IMR-90 (cell line): ENCODE results near the gene BSDC1. TPM values are rescaled to one million over a fixed set of nuclear protein-coding genes. Genes with fewer than 3 reads are reported as not detected.

Experiments used
- ATAC-seq: fragments of 200-7000 bp; cut with Tn5 transposase; 2 replicates; pipeline ENCODE4 v1.9.1; 2020; ENCODE audit warnings: low read depth, mild to moderate bottlenecking, moderate library complexity
- BruUV-seq: library from RNA; stranded (reverse); fragments of 400-500 nt; replicated peaks from 2 replicates; lab custom pipeline; 2021; lab: Mats Ljungman, UMichigan
- CTCF ChIA-PET: fragments of 300-600 bp; formaldehyde crosslinking; extraction: SDS; loops from one replicate; lab custom pipeline; 2021; ENCODE audit warnings: antibody characterized with exemption; lab: Yijun Ruan, JAX
- POLR2A ChIA-PET: fragments of 300-600 bp; sonication (Branson Sonifier 250); formaldehyde crosslinking; loops from one replicate; lab custom pipeline; 2022; ENCODE audit warnings: antibody characterized with exemption; ENCODE audit not compliant: unreplicated experiment; lab: Charles Lee
- DNase-seq: peaks from one replicate; pipeline ENCODE4 v3.0.0; 2013
- H2AFZ ChIP-seq: replicated peaks from 2 replicates; pipeline ENCODE3; 2013; ENCODE audit warnings: low read length, mild to moderate bottlenecking; ENCODE audit not compliant: poor library complexity
- H2AK5ac ChIP-seq: 2 replicates; pipeline ENCODE4 v1.6.1; 2013; ENCODE audit warnings: low read depth, low read length, inconsistent platforms
- H2AK9ac ChIP-seq: replicated peaks from 2 replicates; pipeline ENCODE3; 2013; ENCODE audit warnings: mild to moderate bottlenecking, low read depth, low read length, moderate library complexity; ENCODE audit not compliant: poor library complexity
- H2BK120ac ChIP-seq: 2 replicates; pipeline ENCODE4 v1.6.1; 2013; ENCODE audit warnings: low read depth, low read length, inconsistent platforms
- H2BK15ac ChIP-seq: 3 replicates; pipeline ENCODE4 v1.6.1; 2013; ENCODE audit warnings: low read depth, low read length, inconsistent platforms
- H2BK20ac ChIP-seq: 2 replicates; pipeline ENCODE4 v1.6.1; 2013; ENCODE audit warnings: low read depth, mild to moderate bottlenecking, inconsistent platforms, low read length, moderate library complexity
- H2BK5ac ChIP-seq: 2 replicates; pipeline ENCODE4 v1.6.1; 2013; ENCODE audit warnings: mild to moderate bottlenecking, low read depth, low read length, inconsistent platforms; ENCODE audit not compliant: poor library complexity, severe bottlenecking
- H3K14ac ChIP-seq: replicated peaks from 2 replicates; pipeline ENCODE4 v1.6.1; 2013; ENCODE audit warnings: low read depth, low read length, inconsistent platforms
- H3K18ac ChIP-seq: 2 replicates; pipeline ENCODE4 v1.6.1; 2013; ENCODE audit warnings: low read depth, low read length, control low read depth
- H3K23ac ChIP-seq: 2 replicates; pipeline ENCODE4 v1.6.1; 2013; ENCODE audit warnings: low read depth, low read length, inconsistent platforms
- H3K27ac ChIP-seq: 2 replicates; pipeline ENCODE4 v1.5.1; 2013; ENCODE audit warnings: mild to moderate bottlenecking, control low read depth, low read length; ENCODE audit not compliant: insufficient read depth
- H3K27me3 ChIP-seq: 2 replicates; pipeline ENCODE4 v1.6.1; 2013; ENCODE audit warnings: low read length; ENCODE audit not compliant: control insufficient read depth, insufficient read depth
- H3K36me3 ChIP-seq: 2 replicates; pipeline ENCODE4 v1.6.1; 2013; ENCODE audit warnings: low read length, mixed read lengths; ENCODE audit not compliant: control insufficient read depth, insufficient read depth
- H3K4ac ChIP-seq: 2 replicates; pipeline ENCODE4 v1.6.1; 2013; ENCODE audit warnings: low read depth, low read length, inconsistent platforms
- H3K4me1 ChIP-seq: 2 replicates; pipeline ENCODE4 v1.6.1; 2013; ENCODE audit warnings: low read length, mixed read lengths; ENCODE audit not compliant: control insufficient read depth, insufficient read depth
- H3K4me2 ChIP-seq: 2 replicates; pipeline ENCODE4 v1.6.1; 2013; ENCODE audit warnings: low read depth, mild to moderate bottlenecking, control low read depth, low read length, moderate library complexity
- H3K4me3 ChIP-seq: 2 replicates; pipeline ENCODE4 v1.5.1; 2013; ENCODE audit warnings: low read depth, mild to moderate bottlenecking, control low read depth, low read length, moderate library complexity; ENCODE audit not compliant: insufficient read depth
- H3K56ac ChIP-seq: 2 replicates; pipeline ENCODE4 v1.6.1; 2013; ENCODE audit warnings: low read length, inconsistent platforms; ENCODE audit not compliant: insufficient read depth; ENCODE audit errors: extremely low read depth
- H3K79me1 ChIP-seq, 2 experiments: 2 replicates each; pipeline ENCODE4 v1.6.1; 2013; ENCODE audit warnings: low read length in 2 of 2, inconsistent platforms in 1 of 2, low read depth in 1 of 2
- H3K9ac ChIP-seq: 2 replicates; pipeline ENCODE4 v1.6.1; 2013; ENCODE audit warnings: low read depth, low read length, control low read depth
- H3K9me1 ChIP-seq: 2 replicates; pipeline ENCODE4 v1.6.1; 2013; ENCODE audit warnings: low read length, inconsistent platforms; ENCODE audit not compliant: insufficient read depth
- H3K9me3 ChIP-seq: 2 replicates; pipeline ENCODE4 v1.6.1; 2013; ENCODE audit warnings: low read length; ENCODE audit not compliant: control insufficient read depth, insufficient read depth
- H4K20me1 ChIP-seq: 2 replicates; pipeline ENCODE4 v1.6.1; 2013; ENCODE audit warnings: low read length, inconsistent platforms; ENCODE audit not compliant: insufficient read depth
- H4K5ac ChIP-seq: 2 replicates; pipeline ENCODE4 v1.6.1; 2013; ENCODE audit warnings: mild to moderate bottlenecking, low read depth, low read length, control low read depth
- H4K8ac ChIP-seq, 2 experiments: 2 replicates each; pipeline ENCODE4 v1.6.1; 2013; ENCODE audit warnings: low read depth in 2 of 2, low read length in 2 of 2, control low read depth in 1 of 2, inconsistent platforms in 1 of 2
- H4K91ac ChIP-seq: 2 replicates; pipeline ENCODE4 v1.6.1; 2013; ENCODE audit warnings: low read depth, low read length, inconsistent platforms; ENCODE audit not compliant: insufficient read depth
- MAFK ChIP-seq: IDR thresholded peaks from 2 replicates; pipeline ENCODE4 v1.6.1; 2012; ENCODE audit warnings: low read depth, low read length, improper control_type of control experiment
- WGBS, 2 experiments: methylation state at CpG; one replicate each; pipeline versions ENCODE4 v1.1.5 to v1.1.7; 2013; ENCODE audit warnings: missing lambda C conversion rate in 2 of 2; ENCODE audit not compliant: insufficient read length in 1 of 2; ENCODE audit errors: extremely low coverage in 2 of 2; 5-methylcytosine and 5-hydroxymethylcytosine counted together
- dilution Hi-C: fragments of 300-500 bp; cut with HindIII; formaldehyde crosslinking; loops from one replicate; pipeline ENCODE4 v1.14.3; 2018; ENCODE audit warnings: low sequenced_read_pairs; ENCODE audit not compliant: unreplicated experiment
- in situ Hi-C: fragments of 300-500 bp; cut with MboI; formaldehyde crosslinking; loops from 3 replicates; pipeline ENCODE4 v1.14.3; 2019; ENCODE audit warnings: low sequenced_read_pairs, inconsistent platforms, mixed read lengths
- intact Hi-C: fragments of 100-400 bp; cut with micrococcal nuclease; formaldehyde crosslinking; loops from 2 replicates; pipeline ENCODE4 v1.10.0; 2022
- polyA plus RNA-seq, 3 experiments: library from polyadenylated mRNA; depleted of rRNA; stranded (reverse); fragments of >200 nt; gene quantifications; 2 replicates each; pipeline ENCODE4 v1.2.3, GENCODE V29; 2012; ENCODE audit warnings: low replicate concordance in 1 of 3
- total RNA-seq: library from RNA; depleted of rRNA; stranded (reverse); fragments of >200 nt; gene quantifications from 2 replicates; pipeline ENCODE4 v1.2.3, GENCODE V29; 2012

The BSDC1 gene
- total and polyA plus RNA-seq, 2 of the 4 experiments (the other 2 are of a cell fraction) = 56.8 to 60.4 TPM

GRCh38 chr1:32329931-32330466, 64.2 kb downstream of the BSDC1 start:
- Histone ChIP-seq H3K9ac (no peak overlapping the region), H4K8ac (no peak overlapping the region), H3K9me1 (peaks cover 19% of the 10 kb centered on the region; the same call in 1 of the 2 replicates), H3K9me3 (no peaks in the 10 kb centered on the region), H2AK9ac (no peak overlapping the region), H2AK5ac (no peak overlapping the region), H4K5ac (no peak overlapping the region), H3K14ac (no peak overlapping the region), H3K4me3 (no peak overlapping the region), H2BK15ac (no peak overlapping the region), H3K27me3 (no peaks in the 10 kb centered on the region), H3K79me1 (peaks cover 19 to 74% of the 10 kb centered on the region in 2 experiments; a peak in 3 of 4 replicates), H3K4ac (no peak overlapping the region), H2BK120ac (no peak overlapping the region), H3K36me3 (peaks cover 70% of the 10 kb centered on the region), H3K4me2 (no peak overlapping the region), H2BK5ac (no peak overlapping the region), H3K4me1 (peaks cover 1% of the 10 kb centered on the region), H3K27ac (no peak overlapping the region), H2AFZ (no peak overlapping the region), H2BK20ac (no peak overlapping the region), H4K20me1 (peaks cover 30% of the 10 kb centered on the region), H4K91ac (no peak overlapping the region), H3K56ac (no peak overlapping the region), H3K18ac (no peak overlapping the region), H3K23ac (no peak overlapping the region)
- dilution Hi-C loops (no loop called here), in situ Hi-C loops (loop anchor here (10.0 kb wide), 1 partner anchor 115 kb away; no protein-coding TSS in a partner anchor), intact Hi-C loops (loop anchor here (5.0 kb wide), 1 partner anchor 88 kb away; no protein-coding TSS in a partner anchor)
- TF ChIP-seq MAFK = no peak
- ChIA-PET CTCF (no interaction called here), POLR2A (no interaction called here)
- no TSS peak for BruUV-seq
- ATAC-seq (no peak), DNase-seq (no peak)
- WGBS, 2 experiments = 80% methylated on average over 1 of the region's 4 CpGs; no CpG with 5 or more reads in 1 of the 2 experiments
